Cerebellar nuclear complex (tissue), 1 donor: Measurements from ENCODE around the gene NFIB.

Experiments used
- DNase-seq, 2 experiments: peaks; one replicate each; lab custom pipeline; 2025; lab: John Stamatoyannopoulos, UW

Gene NFIB

GRCh38 chr9:14313951-14314423 is at the start of gene NFIB:
NFIB (minus strand) TSS chr9:14314141; CDS start chr9:14313511, 630 bp downstream.
- DNase-seq, result no peak

- DNase-seq, result no peak
Observed at GRCh38 chr9:14362175-14362574, 48.2 kb upstream of the NFIB start.

GRCh38 chr9:14361074-14361473 is 47.1 kb upstream of the NFIB start:
- no peak for DNase-seq

GRCh38 chr9:14358523-14358922 is 44.6 kb upstream of the NFIB start:
- DNase-seq, result no peak

GRCh38 chr9:14356351-14357265 is 42.7 kb upstream of the NFIB start:
- DNase-seq, result no peak

- DNase-seq, result no peak
Observed at GRCh38 chr9:14354201-14354600, 40.3 kb upstream of the NFIB start.

GRCh38 chr9:14353222-14354056 is 39.5 kb upstream of the NFIB start:
- peak in 1 of 2 experiments; percentile 94 for DNase-seq

GRCh38 chr9:14352503-14352902 is 38.6 kb upstream of the NFIB start:
- DNase-seq, result no peak

GRCh38 chr9:14351221-14351836 is 37.4 kb upstream of the NFIB start:
- no peak for DNase-seq

- no peak for DNase-seq
Observed at GRCh38 chr9:14350754-14351153, 36.8 kb upstream of the NFIB start.

- DNase-seq, result no peak
Observed at GRCh38 chr9:14350349-14350728, 36.4 kb upstream of the NFIB start.

- DNase-seq, result no peak
Observed at GRCh38 chr9:14349447-14350348, 35.8 kb upstream of the NFIB start.

- DNase-seq, result no peak
Observed at GRCh38 chr9:14349146-14349446, 35.2 kb upstream of the NFIB start.

- no peak for DNase-seq
Observed at GRCh38 chr9:14348373-14349145, 34.6 kb upstream of the NFIB start.

- no peak for DNase-seq
Observed at GRCh38 chr9:14348123-14348372, 34.1 kb upstream of the NFIB start.

- no peak for DNase-seq
Observed at GRCh38 chr9:14347406-14348122, 33.6 kb upstream of the NFIB start.

GRCh38 chr9:14346811-14347405 is 33.0 kb upstream of the NFIB start:
- DNase-seq, result no peak

GRCh38 chr9:14346231-14346791 is 32.4 kb upstream of the NFIB start:
- no peak for DNase-seq

GRCh38 chr9:14345354-14346230 is 31.7 kb upstream of the NFIB start:
- no peak for DNase-seq
